Mesendoderm (in vitro differentiated cells): ENCODE measurements around the gene PLCB1.

ENCODE experiments used
- DNase-seq: peaks from one replicate; pipeline ENCODE4 v3.0.0; 2013
- H2AK5ac ChIP-seq: 2 replicates; pipeline ENCODE4 v1.6.1; 2013; ENCODE audit warnings: low read length, inconsistent platforms
- H2BK120ac ChIP-seq: 2 replicates; pipeline ENCODE4 v1.6.1; 2013; ENCODE audit warnings: low read depth, mild to moderate bottlenecking, low read length, moderate library complexity, mixed read lengths
- H2BK15ac ChIP-seq: replicated peaks from 2 replicates; pipeline ENCODE4 v1.6.1; 2013; ENCODE audit warnings: low read depth, mild to moderate bottlenecking, moderate library complexity
- H2BK5ac ChIP-seq: 2 replicates; pipeline ENCODE4 v1.6.1; 2013; ENCODE audit warnings: low read length, inconsistent platforms
- H3K18ac ChIP-seq: 2 replicates; pipeline ENCODE4 v1.6.1; 2013; ENCODE audit warnings: mild to moderate bottlenecking, low read length, mixed read lengths
- H3K23ac ChIP-seq: one replicate; pipeline ENCODE4 v1.6.1; 2013; ENCODE audit warnings: low read length
- H3K27ac ChIP-seq: 2 replicates; pipeline ENCODE4 v1.5.1; 2013; ENCODE audit warnings: low read depth, mild to moderate bottlenecking, inconsistent platforms, low read length, moderate library complexity
- H3K27me3 ChIP-seq: 2 replicates; pipeline ENCODE4 v1.6.1; 2013; ENCODE audit warnings: low read length, control low read depth, mild to moderate bottlenecking, inconsistent platforms; ENCODE audit not compliant: insufficient read depth, poor library complexity
- H3K36me3 ChIP-seq: 2 replicates; pipeline ENCODE4 v1.6.1; 2013; ENCODE audit warnings: low read length, inconsistent platforms; ENCODE audit not compliant: control insufficient read depth, insufficient read depth
- H3K4ac ChIP-seq: one replicate; pipeline ENCODE4 v1.6.1; 2013; ENCODE audit warnings: low read depth, mild to moderate bottlenecking, low read length, moderate library complexity
- H3K4me1 ChIP-seq: 2 replicates; pipeline ENCODE4 v1.6.1; 2013; ENCODE audit warnings: low read depth, low read length, inconsistent platforms; ENCODE audit not compliant: control insufficient read depth
- H3K4me2 ChIP-seq: 2 replicates; pipeline ENCODE4 v1.6.1; 2013; ENCODE audit warnings: low read length
- H3K4me3 ChIP-seq: 2 replicates; pipeline ENCODE4 v1.5.1; 2013; ENCODE audit warnings: mild to moderate bottlenecking, low read length
- H3K56ac ChIP-seq: one replicate; pipeline ENCODE4 v1.6.1; 2013; ENCODE audit warnings: low read length
- H3K79me1 ChIP-seq: 2 replicates; pipeline ENCODE4 v1.6.1; 2013; ENCODE audit warnings: low read length, inconsistent platforms
- H3K79me2 ChIP-seq: 2 replicates; pipeline ENCODE4 v1.6.1; 2013; ENCODE audit warnings: mild to moderate bottlenecking, low read length; ENCODE audit not compliant: control insufficient read depth, insufficient read depth
- H3K9ac ChIP-seq: 2 replicates; pipeline ENCODE4 v1.6.1; 2013; ENCODE audit warnings: low read length, inconsistent platforms
- H4K5ac ChIP-seq: one replicate; pipeline ENCODE4 v1.6.1; 2013; ENCODE audit warnings: low read length
- H4K8ac ChIP-seq: one replicate; pipeline ENCODE4 v1.6.1; 2013; ENCODE audit warnings: low read depth, mild to moderate bottlenecking, control low read depth, low read length, moderate library complexity
- WGBS: extraction: QIAGEN DNeasy Blood & Tissue Kit; methylation state at CpG from one replicate; pipeline ENCODE4 v1.1.7; 2013; ENCODE audit warnings: low lambda C conversion rate, missing lambda C conversion rate; ENCODE audit not compliant: insufficient coverage; ENCODE audit errors: extremely low coverage; 5-methylcytosine and 5-hydroxymethylcytosine counted together

Gene PLCB1

DNA sequence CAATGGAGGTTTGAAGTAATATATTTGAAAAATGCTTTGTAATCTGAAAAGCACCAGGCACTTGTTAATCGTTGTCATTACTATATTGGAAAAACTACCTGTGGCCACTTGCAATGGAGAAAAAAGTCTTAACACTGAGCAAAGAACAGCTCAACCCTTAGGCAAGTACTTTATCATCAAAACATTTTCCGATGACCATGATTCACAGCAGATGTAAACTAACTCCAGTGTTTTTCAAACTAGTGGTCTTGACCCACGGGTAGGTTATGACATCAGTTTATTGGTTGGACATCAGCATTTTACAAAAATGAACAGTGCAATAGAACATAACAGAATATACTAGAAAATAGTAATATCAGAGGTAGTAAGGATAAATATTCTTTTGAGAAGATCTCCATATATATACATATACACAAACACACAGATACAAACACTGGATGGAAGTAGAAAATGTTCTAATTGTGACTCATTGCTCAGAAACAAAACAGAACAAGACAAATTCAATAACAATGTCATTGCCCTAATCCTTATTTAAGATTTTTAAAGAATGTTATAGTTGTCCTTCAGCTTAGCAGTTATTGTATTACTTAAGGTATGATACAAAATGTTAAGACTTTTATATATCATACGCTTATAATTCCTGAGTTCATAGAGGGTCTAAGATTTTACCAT, 123.0 kb downstream of the PLCB1 start:
- Histone ChIP-seq H4K5ac (no peak overlapping the region), H2BK120ac (no peak overlapping the region), H3K56ac (no peak overlapping the region), H3K4me2 (no peak overlapping the region), H3K4me3 (no peak overlapping the region), H3K79me1 (no peaks in the 10 kb centered on the region), H3K9ac (no peak overlapping the region), H3K27me3 (no peaks in the 10 kb centered on the region), H2AK5ac (no peak overlapping the region), H3K4me1 (no peaks in the 10 kb centered on the region), H3K4ac (no peak overlapping the region), H2BK15ac (no peak overlapping the region), H3K79me2 (no peaks in the 10 kb centered on the region), H3K23ac (no peak overlapping the region), H3K36me3 (no peaks in the 10 kb centered on the region), H3K18ac (no peak overlapping the region), H2BK5ac (no peak overlapping the region), H3K27ac (no peak overlapping the region), H4K8ac (no peak overlapping the region)
- no CpG with 5 or more reads among the region's 4 CpGs for WGBS
- DNase-seq: no peak

DNA sequence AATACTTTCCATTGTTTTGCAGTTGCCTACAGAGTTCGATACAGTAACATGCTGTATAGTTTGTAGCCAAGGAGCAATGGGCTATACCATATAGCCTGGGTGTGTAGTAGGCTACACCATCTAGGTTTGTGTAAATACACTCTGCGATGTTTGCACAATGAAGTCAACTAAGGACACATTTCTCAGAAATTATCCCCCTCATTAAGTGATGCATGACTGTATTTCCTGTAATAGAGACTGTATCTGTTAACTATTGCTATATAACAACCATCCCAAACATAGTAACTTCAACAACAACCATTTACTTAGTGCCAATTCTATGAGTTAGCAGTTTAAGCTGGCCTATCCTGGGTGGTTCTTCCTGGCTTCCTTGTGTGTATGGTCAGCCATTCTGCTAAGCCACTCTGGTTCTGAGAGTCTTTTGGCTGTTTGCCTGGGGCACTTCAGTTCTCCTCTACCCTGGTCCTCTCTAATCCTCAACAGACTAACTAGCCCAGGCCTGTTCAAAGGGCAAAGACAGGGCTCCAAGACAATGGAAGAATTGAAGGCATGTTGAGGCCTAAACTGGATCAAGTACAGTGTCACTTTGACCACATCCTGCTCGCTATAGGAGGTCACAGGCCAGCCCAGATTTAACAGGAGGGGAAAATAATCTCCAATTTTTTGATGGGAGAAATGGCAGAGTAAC, 124.0 kb downstream of the PLCB1 start:
- H3K36me3 ChIP-seq: no peaks in the 10 kb centered on the region
- no peak overlapping the region for H3K9ac ChIP-seq
- H2AK5ac ChIP-seq: no peak overlapping the region
- H3K79me1 ChIP-seq: no peaks in the 10 kb centered on the region
- H3K79me2 ChIP-seq: no peaks in the 10 kb centered on the region
- H3K27me3 ChIP-seq: no peaks in the 10 kb centered on the region
- H3K4me3 ChIP-seq: no peak overlapping the region
- no peak overlapping the region for H2BK15ac ChIP-seq
- no peaks in the 10 kb centered on the region for H3K4me1 ChIP-seq
- H3K56ac ChIP-seq: no peak overlapping the region
- DNase-seq: peak; percentile 7
- no peak overlapping the region for H2BK5ac ChIP-seq
- H2BK120ac ChIP-seq: no peak overlapping the region
- no peak overlapping the region for H4K5ac ChIP-seq
- no peak overlapping the region for H3K27ac ChIP-seq
- H3K23ac ChIP-seq: no peak overlapping the region
- H3K18ac ChIP-seq: no peak overlapping the region
- no peak overlapping the region for H4K8ac ChIP-seq
- H3K4ac ChIP-seq: no peak overlapping the region
- H3K4me2 ChIP-seq: no peak overlapping the region
- no CpG with 5 or more reads among the region's 3 CpGs for WGBS

DNA sequence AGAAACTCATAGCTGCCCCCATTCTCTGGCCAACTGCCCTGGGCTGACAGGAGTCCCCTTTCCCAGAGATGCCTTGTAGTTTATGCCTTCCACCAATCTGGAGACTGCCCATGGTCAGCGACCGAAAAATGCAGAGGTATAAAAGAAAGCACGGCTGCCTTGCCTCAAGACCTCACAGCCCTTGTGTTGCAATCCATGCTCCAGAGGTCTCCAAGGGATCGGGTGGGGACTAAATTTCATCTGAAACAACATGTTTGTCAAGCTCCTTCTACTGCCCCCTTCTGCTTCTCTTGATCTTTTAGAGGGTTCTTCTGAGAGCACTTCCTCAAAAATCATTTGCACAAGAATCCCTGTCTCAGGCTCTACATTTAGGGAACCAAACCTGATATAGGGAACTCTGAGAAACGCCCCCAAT, 128.8 kb downstream of the PLCB1 start:
- H3K4ac ChIP-seq: no peak overlapping the region
- no CpG with 5 or more reads among the region's 5 CpGs for WGBS
- H3K56ac ChIP-seq: no peak overlapping the region
- no peak overlapping the region for H3K27ac ChIP-seq
- no peaks in the 10 kb centered on the region for H3K79me2 ChIP-seq
- no peak overlapping the region for H3K4me3 ChIP-seq
- H3K23ac ChIP-seq: no peak overlapping the region
- no peak overlapping the region for H2BK120ac ChIP-seq
- peak; percentile 24 for DNase-seq
- H2BK5ac ChIP-seq: no peak overlapping the region
- H3K36me3 ChIP-seq: no peaks in the 10 kb centered on the region
- H3K4me1 ChIP-seq: no peaks in the 10 kb centered on the region
- no peak overlapping the region for H4K5ac ChIP-seq
- H2AK5ac ChIP-seq: no peak overlapping the region
- no peak overlapping the region for H2BK15ac ChIP-seq
- H3K18ac ChIP-seq: no peak overlapping the region
- no peaks in the 10 kb centered on the region for H3K79me1 ChIP-seq
- H3K4me2 ChIP-seq: no peak overlapping the region
- H3K27me3 ChIP-seq: no peaks in the 10 kb centered on the region
- no peak overlapping the region for H4K8ac ChIP-seq
- no peak overlapping the region for H3K9ac ChIP-seq

DNA sequence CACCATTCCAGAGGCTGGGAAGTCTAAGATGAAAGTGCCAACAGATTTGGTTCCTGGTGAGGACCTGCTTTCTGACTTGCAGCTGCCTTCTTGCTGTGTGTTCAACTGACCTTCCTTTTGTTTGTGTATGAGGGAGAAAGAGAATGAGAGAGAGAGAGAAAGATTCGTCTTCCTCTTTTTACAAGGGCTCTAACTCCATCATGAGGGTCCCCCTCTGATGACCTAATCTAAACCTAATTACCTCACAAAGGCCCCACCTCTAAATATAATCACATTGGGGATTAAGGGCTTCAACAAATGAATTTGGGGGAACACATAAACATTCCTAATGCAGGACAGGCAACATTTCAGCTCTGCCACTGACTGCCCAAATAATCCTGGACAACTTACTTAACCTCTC, 130.7 kb downstream of the PLCB1 start:
- WGBS: no CpG with 5 or more reads among the region's 1 CpG
- Histone ChIP-seq H3K79me2 (no peaks in the 10 kb centered on the region), H4K5ac (no peak overlapping the region), H2AK5ac (no peak overlapping the region), H3K4me1 (no peaks in the 10 kb centered on the region), H3K18ac (no peak overlapping the region), H3K4ac (no peak overlapping the region), H3K4me2 (no peak overlapping the region), H3K23ac (no peak overlapping the region), H2BK120ac (no peak overlapping the region), H2BK5ac (no peak overlapping the region), H3K4me3 (no peak overlapping the region), H3K9ac (no peak overlapping the region), H3K79me1 (no peaks in the 10 kb centered on the region), H3K36me3 (no peaks in the 10 kb centered on the region), H3K56ac (no peak overlapping the region), H2BK15ac (no peak overlapping the region), H3K27ac (no peak overlapping the region), H4K8ac (no peak overlapping the region), H3K27me3 (no peaks in the 10 kb centered on the region)
- DNase-seq: no peak

DNA sequence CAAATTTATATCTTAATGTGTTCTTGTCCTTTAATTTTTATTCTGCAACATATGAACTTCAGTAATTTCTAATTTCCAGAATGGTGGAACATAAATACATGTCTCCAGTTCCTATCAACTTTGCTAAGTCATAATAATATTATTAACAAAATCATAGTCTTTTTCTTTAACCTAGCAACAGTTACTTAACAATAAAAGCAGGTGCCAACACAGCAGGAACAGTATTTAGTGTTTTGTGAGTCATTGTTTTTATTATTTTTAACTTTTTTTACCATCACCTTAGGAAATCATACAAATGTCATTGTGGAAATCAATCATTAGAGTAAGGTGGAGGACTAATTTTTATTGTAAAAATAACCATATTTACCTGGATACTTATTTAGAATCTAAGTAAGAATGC, 133.5 kb downstream of the PLCB1 start:
- Histone ChIP-seq H3K4me1 (no peaks in the 10 kb centered on the region), H4K8ac (no peak overlapping the region), H3K56ac (no peak overlapping the region), H3K27me3 (no peaks in the 10 kb centered on the region), H3K4me2 (no peak overlapping the region), H3K79me2 (no peaks in the 10 kb centered on the region), H3K18ac (no peak overlapping the region), H3K4ac (no peak overlapping the region), H4K5ac (no peak overlapping the region), H3K23ac (no peak overlapping the region), H3K4me3 (no peak overlapping the region), H2AK5ac (no peak overlapping the region), H3K9ac (no peak overlapping the region), H3K79me1 (no peaks in the 10 kb centered on the region), H2BK120ac (no peak overlapping the region), H2BK5ac (no peak overlapping the region), H3K27ac (no peak overlapping the region), H3K36me3 (no peaks in the 10 kb centered on the region), H2BK15ac (no peak overlapping the region)
- no peak for DNase-seq

DNA sequence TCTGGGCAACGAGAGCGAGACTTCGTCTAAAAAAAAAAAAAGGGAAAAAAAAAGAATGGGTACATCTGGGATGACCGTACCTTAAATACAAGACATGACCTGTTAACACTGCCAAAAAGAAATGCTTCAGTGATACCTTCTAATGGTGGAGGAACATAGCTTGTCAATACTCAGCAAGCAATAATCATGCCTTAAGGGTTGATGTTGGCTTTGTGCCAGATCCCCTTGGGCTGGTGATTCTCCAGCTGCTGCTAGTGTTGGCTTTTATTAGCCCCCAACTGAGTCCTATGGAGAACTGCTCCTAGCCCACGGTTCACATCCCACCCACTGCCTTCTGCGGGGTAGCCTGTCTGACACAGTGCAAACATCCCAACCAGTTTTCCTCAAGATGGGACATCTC, 134.9 kb downstream of the PLCB1 start:
- Histone ChIP-seq H3K36me3 (no peaks in the 10 kb centered on the region), H3K9ac (no peak overlapping the region), H2BK120ac (no peak overlapping the region), H3K56ac (no peak overlapping the region), H3K4me3 (no peak overlapping the region), H3K79me2 (no peaks in the 10 kb centered on the region), H2BK5ac (no peak overlapping the region), H3K4ac (no peak overlapping the region), H4K8ac (no peak overlapping the region), H2AK5ac (no peak overlapping the region), H3K18ac (no peak overlapping the region), H2BK15ac (no peak overlapping the region), H3K27me3 (no peaks in the 10 kb centered on the region), H3K23ac (peak overlapping the region; percentile 66), H3K79me1 (no peaks in the 10 kb centered on the region), H3K4me2 (no peak overlapping the region), H3K4me1 (no peaks in the 10 kb centered on the region), H4K5ac (no peak overlapping the region), H3K27ac (no peak overlapping the region)
- DNase-seq: no peak
- WGBS: no CpG with 5 or more reads among the region's 6 CpGs
